Sigmoid colon (tissue), 7 donors: ENCODE results near the gene PRKCZ. TPM values are rescaled to one million over a fixed set of nuclear protein-coding genes. Genes with fewer than 3 reads are reported as not detected.

Source experiments
- DNase-seq: peaks from one replicate; pipeline ENCODE4 v3.0.0-alpha.2; 2019
- H3K27ac ChIP-seq, 4 donors: fragments of 200-600 bp; sonication (generic); one replicate each; pipeline ENCODE4 v1.5.1; 2016 to 2019; ENCODE audit warnings: mild to moderate bottlenecking in 1 of 4
- H3K27me3 ChIP-seq, 3 donors: fragments of 200-600 bp; sonication (generic); one replicate each; pipeline ENCODE4 v1.5.1; 2019; ENCODE audit warnings: mild to moderate bottlenecking in 1 of 3
- H3K36me3 ChIP-seq, 4 donors: fragments of 200-600 bp; sonication (generic); one replicate each; pipeline ENCODE4 v1.5.1; 2016 to 2019
- H3K4me1 ChIP-seq, 4 donors: fragments of 200-600 bp; sonication (generic); one replicate each; pipeline ENCODE4 v1.5.1; 2017 to 2019
- H3K4me3 ChIP-seq, 4 donors: fragments of 200-600 bp; sonication (generic); one replicate each; pipeline ENCODE4 v1.5.1; 2017 to 2019; ENCODE audit warnings: mild to moderate bottlenecking in 2 of 4, moderate library complexity in 1 of 4
- H3K9me3 ChIP-seq, 4 donors: fragments of 200-600 bp in 3 of 4; sonication (generic) in 3 of 4; one replicate each; pipeline versions ENCODE4 v1.5.1 to v1.6.1; 2013 to 2019
- CTCF ChIP-seq, 4 experiments: fragments of 450-650 bp in 3 of 4; fragments of 200-600 bp in 1 of 4; IDR thresholded peaks; one replicate each; pipeline ENCODE4 v1.5.1; 2016 to 2019; ENCODE audit warnings: antibody characterized with exemption in 4 of 4, mild to moderate bottlenecking in 3 of 4, moderate library complexity in 2 of 4
- EP300 ChIP-seq, 4 donors: sonication (generic); formaldehyde crosslinking; IDR thresholded peaks; one replicate each; pipeline ENCODE4 v1.6.1; 2017; ENCODE audit warnings: antibody characterized with exemption in 4 of 4
- POLR2A ChIP-seq, 2 donors: fragments of 450-650 bp; IDR thresholded peaks; one replicate each; pipeline ENCODE4 v1.6.1; 2016; ENCODE audit warnings: antibody characterized with exemption in 2 of 2, mild to moderate bottlenecking in 2 of 2, moderate library complexity in 2 of 2
- POLR2AphosphoS5 ChIP-seq, 4 donors: sonication (generic); formaldehyde crosslinking; IDR thresholded peaks; one replicate each; pipeline ENCODE4 v1.6.1; 2017; ENCODE audit warnings: antibody characterized with exemption in 4 of 4
- WGBS, 2 donors: extraction: QIAGEN DNeasy Blood & Tissue Kit; methylation state at CpG; one replicate each; pipeline ENCODE4 v1.1.7; 2013; 5-methylcytosine and 5-hydroxymethylcytosine counted together
- intact Hi-C: fragments of 100-400 bp; cut with DNase I; formaldehyde crosslinking; loops from one replicate; pipeline ENCODE4 v1.15.1; 2023
- polyA plus RNA-seq, 3 donors: library from polyadenylated mRNA; stranded (reverse); fragments of 200-250 nt; gene quantifications; one replicate each; pipeline ENCODE4 v1.2.3, GENCODE V29; 2013
- total RNA-seq, 4 donors: library from RNA; depleted of rRNA; stranded (reverse); fragments of >200 nt; gene quantifications; one replicate each; pipeline ENCODE4 v1.1.0, GENCODE V29; 2016
- donor health status: healthy with polysubstance abuse.
- donor health status: Bipolar disorder and iron deficiency.
- donor health status: healthy.

The PRKCZ gene
- total and polyA plus RNA-seq, 7 donors: 1.4 to 52.9 (median 4.8) TPM

DNA sequence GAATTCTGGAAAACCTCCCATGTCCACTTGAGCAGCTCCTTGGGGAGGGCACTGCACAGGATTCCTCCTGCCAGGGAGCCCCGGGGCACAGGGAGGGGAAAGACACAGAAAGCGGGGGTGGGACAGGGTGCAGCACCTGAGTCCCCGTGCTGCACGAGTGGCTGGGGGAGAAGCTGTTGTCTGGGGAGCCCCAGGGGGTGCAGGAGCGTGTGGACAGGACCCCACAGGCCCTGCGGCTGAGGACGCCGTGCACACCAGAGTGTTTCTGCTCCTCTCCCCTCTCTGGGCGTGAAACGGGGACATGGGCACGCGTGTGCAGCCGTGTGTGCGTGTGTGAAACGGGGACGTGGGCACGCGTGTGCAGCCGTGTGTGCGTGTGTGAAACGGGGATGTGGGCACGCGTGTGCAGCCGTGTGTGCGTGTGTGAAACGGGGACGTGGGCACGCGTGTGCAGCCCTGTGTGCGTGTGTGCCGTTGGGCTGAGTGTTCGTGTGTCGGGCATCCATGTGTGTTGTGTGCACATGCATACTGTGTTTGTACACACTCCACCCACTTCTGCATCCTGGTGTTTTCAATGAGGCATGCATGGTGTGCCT lies 122.4 kb downstream of the PRKCZ start:
- Histone ChIP-seq H3K9me3 (no peaks in the 10 kb centered on the region), H3K27me3 (no peaks in the 10 kb centered on the region), H3K4me1 (peaks cover 0 to 13% (median 0%) of the 10 kb centered on the region in 4 donors), H3K27ac (no peak overlapping the region), H3K36me3 (no peaks in the 10 kb centered on the region), H3K4me3 (no peak overlapping the region)
- DNase-seq: no peak
- 93 to 96% methylated on average over 33 of the region's 33 CpGs for WGBS, 2 donors
- TF ChIP-seq EP300 (IDR thresholded peaks at IDR 0.05) (no peak), CTCF (IDR thresholded peaks at IDR 0.05) (no peak)
- intact Hi-C loops: no loop called here

DNA sequence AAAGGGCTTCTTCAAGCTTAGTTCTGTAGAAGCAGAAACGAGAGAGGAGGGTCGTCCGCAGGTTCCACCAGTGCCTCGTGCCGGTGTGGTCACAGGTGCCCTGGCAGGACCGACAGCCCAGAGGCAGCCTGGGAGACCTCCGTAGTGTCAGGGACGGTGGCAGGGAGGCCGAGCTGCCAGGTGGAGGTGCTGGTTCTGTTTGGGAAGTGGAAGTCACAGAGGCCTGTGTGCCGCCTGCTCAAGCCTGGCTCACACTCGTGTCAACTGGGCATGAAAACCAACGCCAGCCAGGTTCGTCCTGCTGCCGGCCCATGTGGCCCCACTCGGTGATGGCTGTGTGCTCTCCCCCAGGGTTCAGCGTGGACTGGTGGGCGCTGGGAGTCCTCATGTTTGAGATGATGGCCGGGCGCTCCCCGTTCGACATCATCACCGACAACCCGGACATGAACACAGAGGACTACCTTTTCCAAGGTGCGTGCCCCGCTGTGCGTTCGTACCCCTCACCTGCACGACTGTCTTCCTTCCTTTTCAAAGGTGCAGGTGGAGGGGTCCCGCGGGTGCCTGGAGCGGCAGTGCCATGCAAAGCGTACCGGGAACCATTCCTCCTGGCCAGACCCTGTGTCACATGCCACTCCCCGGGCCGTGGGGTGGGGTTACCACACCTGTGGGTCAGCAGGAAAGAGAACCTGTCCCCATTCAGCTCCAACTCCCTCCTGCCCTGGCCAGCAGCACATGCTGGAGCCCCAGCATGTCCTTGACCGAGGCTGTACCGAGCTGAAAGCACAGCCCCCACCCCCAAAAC lies 123.5 kb downstream of the PRKCZ start:
- Histone ChIP-seq H3K27me3 (no peaks in the 10 kb centered on the region), H3K4me3 (no peak overlapping the region), H3K9me3 (no peaks in the 10 kb centered on the region), H3K36me3 (no peaks in the 10 kb centered on the region), H3K27ac (peak overlapping the region in 2 of 4 donors; percentile 55 to 72), H3K4me1 (peaks cover 0 to 13% (median 0%) of the 10 kb centered on the region in 4 donors)
- intact Hi-C loops: loop anchor here (1.0 kb wide), 1 partner anchor 40 kb away; no protein-coding TSS in a partner anchor
- WGBS, 2 donors: 80 to 86% methylated on average over 37 of the region's 37 CpGs
- no peak for TF ChIP-seq POLR2AphosphoS5 (IDR thresholded peaks at IDR 0.05)
- TF ChIP-seq POLR2A (IDR thresholded peaks at IDR 0.05): no peak
- no peak for TF ChIP-seq CTCF (IDR thresholded peaks at IDR 0.05)
- no peak for TF ChIP-seq EP300 (IDR thresholded peaks at IDR 0.05)
- no peak for DNase-seq

DNA sequence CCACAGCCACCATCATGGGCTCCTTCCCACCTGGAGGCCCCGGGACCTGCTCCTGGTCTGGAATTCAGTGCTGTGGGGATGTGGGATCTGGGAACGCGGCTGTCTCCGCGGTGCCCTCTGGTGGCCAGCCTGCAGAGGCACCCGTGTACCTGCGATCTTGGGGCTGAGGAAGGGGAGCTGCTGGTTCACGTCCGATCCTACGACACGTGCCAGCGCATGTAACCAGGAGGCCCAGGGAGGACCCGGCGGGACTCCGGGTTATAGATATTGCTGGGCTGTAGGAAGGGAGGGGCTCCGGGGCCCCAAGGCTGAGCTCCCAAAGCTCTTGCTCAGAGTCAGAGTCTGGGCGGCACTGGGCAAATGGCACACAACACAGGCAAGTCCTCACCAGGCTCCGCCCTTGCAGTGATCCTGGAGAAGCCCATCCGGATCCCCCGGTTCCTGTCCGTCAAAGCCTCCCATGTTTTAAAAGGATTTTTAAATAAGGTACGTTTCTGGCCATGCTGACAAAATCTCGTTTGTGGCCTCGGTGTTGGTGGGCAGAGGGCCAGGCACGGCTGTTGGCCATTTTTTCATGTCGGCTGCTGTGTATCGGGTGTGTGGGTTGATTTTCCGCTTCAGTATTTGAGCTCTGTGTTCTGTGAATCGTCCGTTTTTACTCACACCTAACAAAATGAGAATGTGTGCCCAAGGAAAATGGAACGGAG lies 124.3 kb downstream of the PRKCZ start:
- peak; percentile 89 for DNase-seq
- TF ChIP-seq EP300 (IDR thresholded peaks at IDR 0.05): no peak
- TF ChIP-seq POLR2AphosphoS5 (IDR thresholded peaks at IDR 0.05): peak in 2 of 4 donors; percentile 13 to 18
- TF ChIP-seq CTCF (IDR thresholded peaks at IDR 0.05): peak; percentile 88 to 94 (median 92)
- intact Hi-C loops: loop anchor here (1.0 kb wide), 1 partner anchor 41 kb away; no protein-coding TSS in a partner anchor
- H3K27ac ChIP-seq: peak overlapping the region; percentile 55 to 72 (median 58)
- H3K4me1 ChIP-seq: peaks cover 0 to 13% (median 0%) of the 10 kb centered on the region in 4 donors
- peak overlapping the region; percentile 29 to 56 (median 45) for H3K4me3 ChIP-seq
- H3K27me3 ChIP-seq: no peaks in the 10 kb centered on the region
- 34 to 43% methylated on average over 31 of the region's 31 CpGs for WGBS, 2 donors
- no peaks in the 10 kb centered on the region for H3K36me3 ChIP-seq
- H3K9me3 ChIP-seq: no peaks in the 10 kb centered on the region

DNA sequence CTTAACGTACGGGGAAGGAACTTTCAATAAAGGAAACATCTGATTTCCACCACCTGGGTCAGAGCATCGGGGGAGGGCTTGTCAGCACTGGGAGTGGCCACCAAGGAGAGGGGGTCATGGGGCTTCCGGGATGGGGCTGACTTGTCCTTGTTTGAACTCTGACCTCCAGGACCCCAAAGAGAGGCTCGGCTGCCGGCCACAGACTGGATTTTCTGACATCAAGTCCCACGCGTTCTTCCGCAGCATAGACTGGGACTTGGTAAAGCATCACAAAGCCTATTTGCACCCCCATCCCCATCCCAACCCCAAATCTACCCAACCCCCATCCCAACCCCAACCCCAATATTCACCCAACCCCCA lies 124.8 kb downstream of the PRKCZ start:
- intact Hi-C loops: no loop called here
- H3K4me1 ChIP-seq: peaks cover 0 to 13% (median 0%) of the 10 kb centered on the region in 4 donors
- peak overlapping the region; percentile 29 to 56 (median 45) for H3K4me3 ChIP-seq
- TF ChIP-seq POLR2AphosphoS5 (IDR thresholded peaks at IDR 0.05) (no peak), CTCF (IDR thresholded peaks at IDR 0.05) (no peak), EP300 (IDR thresholded peaks at IDR 0.05) (no peak), POLR2A (IDR thresholded peaks at IDR 0.05) (no peak)
- peak overlapping the region; percentile 55 to 72 (median 58) for H3K27ac ChIP-seq
- WGBS, 2 donors: 78 to 88% methylated on average over 9 of the region's 9 CpGs
- no peaks in the 10 kb centered on the region for H3K27me3 ChIP-seq
- H3K36me3 ChIP-seq: no peaks in the 10 kb centered on the region
- H3K9me3 ChIP-seq: no peaks in the 10 kb centered on the region
- DNase-seq: no peak
